Neural cell (in vitro differentiated cells): Measurements from ENCODE around the gene ARL6IP1.

Experiments
- CTCF ChIP-seq: fragments of 450-650 bp; IDR thresholded peaks from 2 replicates; pipeline ENCODE4 v1.5.1; 2014; ENCODE audit warnings: antibody characterized with exemption, mild to moderate bottlenecking, moderate library complexity; ENCODE audit not compliant: poor library complexity, severe bottlenecking
- EZH2 ChIP-seq: fragments of 200-600, 300-800 bp; shearing (Covaris generic), sonication (generic); IDR thresholded peaks from 2 replicates; pipeline ENCODE4 v1.6.1; 2014; ENCODE audit warnings: antibody characterized with exemption, low read length, borderline replicate concordance, mild to moderate bottlenecking; ENCODE audit not compliant: insufficient read depth, poor library complexity, severe bottlenecking
- MXI1 ChIP-seq: fragments of 450-650 bp; conservative IDR thresholded peaks from 2 replicates; pipeline ENCODE4 v1.6.1; 2014; ENCODE audit warnings: antibody characterized with exemption, mild to moderate bottlenecking; ENCODE audit not compliant: poor library complexity, severe bottlenecking
- REST ChIP-seq: IDR thresholded peaks from 2 replicates; pipeline ENCODE4 v1.6.1; 2012; ENCODE audit warnings: borderline replicate concordance
- SMC3 ChIP-seq: fragments of 450-650 bp; conservative IDR thresholded peaks from 2 replicates; pipeline ENCODE4 v1.6.1; 2014; ENCODE audit warnings: antibody characterized with exemption, mild to moderate bottlenecking, moderate library complexity; ENCODE audit not compliant: poor library complexity

- TF ChIP-seq CTCF = no peak
- no peak for TF ChIP-seq EZH2
- no peak for TF ChIP-seq SMC3
- no peak for TF ChIP-seq MXI1
- TF ChIP-seq REST = no peak
These were observed 4.0 kb upstream of the ARL6IP1 start for GRCh38 chr16:18805257-18805773.
